ENCODE data around the gene PDE1C.

The PDE1C gene

DNA sequence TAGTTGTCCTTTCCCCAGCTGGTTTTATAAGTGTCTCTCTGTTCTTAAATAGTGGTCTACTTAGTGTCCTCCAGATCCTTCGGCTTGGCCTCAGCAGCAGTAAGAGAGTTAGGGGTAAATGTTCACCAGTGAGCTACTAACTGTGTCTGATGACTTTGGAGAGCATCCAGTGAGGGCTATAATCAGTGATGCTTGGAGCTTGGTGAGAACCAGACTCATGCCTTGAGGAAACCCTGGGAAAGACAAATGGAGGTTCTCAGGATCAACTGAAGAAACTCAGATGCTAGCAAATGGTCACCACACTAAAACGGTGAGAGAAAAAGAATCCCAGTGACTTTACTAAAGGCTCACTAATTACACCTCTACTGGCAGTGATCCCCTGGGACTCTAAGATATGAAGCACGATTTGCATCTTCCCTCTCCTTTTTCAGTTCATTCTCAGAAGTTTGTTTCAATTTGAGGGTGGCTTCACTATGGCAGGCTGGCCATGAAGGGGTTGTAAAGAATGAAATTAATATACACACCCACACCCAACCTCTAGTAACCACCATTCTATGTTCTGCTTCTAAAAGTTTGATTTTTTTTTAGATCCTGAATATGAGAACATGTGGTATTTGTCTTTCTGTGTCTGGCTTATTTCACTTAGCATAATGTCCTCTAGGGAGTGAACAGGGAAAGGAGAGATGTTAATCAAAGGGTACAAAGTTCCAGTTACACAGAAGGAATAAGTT, 177.9 kb downstream of the PDE1C start:
- no peak for DNase-seq (ENCODE audit: low read depth)

DNA sequence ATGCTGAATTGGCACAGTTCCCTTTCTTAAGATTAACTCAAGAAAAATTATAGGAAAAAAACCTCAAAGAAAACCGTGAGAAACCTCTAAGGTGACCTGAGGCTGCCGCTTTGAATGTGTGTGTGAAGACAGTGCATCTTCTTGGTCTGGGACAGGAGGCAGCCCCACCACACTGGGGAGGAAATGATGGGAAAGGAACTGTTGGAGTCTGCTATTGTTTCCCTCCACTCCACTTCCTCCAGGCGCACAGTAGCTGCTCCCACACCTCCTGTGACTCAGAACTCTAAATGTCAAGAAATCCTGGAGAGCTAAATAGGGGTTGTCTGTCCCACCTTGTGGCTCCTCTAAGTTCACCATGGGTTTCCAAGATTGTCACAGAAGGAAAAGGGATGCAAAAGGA, 179.4 kb downstream of the PDE1C start:
- DNase-seq (ENCODE audit: low read depth), result no peak

DNA sequence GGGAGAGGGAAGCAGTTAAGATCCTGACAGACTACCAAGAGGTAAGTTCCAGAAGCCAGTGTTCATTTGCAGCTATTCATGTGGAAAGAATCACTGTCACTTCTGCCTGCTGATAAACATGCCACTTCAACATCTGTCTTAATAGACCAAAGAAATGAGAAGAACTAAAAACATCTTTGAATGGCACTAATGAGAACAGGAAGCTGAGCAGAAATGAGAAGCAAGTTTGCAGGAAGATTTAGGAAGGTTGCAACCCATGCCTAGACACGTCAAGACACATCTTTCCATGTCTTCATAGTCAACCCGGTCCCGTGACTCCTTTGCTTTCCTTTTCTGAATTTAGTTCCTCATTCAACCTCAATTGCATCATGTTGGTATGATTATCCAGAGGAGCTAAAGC, 180.0 kb downstream of the PDE1C start:
- no peak for DNase-seq (ENCODE audit: low read depth)

DNA sequence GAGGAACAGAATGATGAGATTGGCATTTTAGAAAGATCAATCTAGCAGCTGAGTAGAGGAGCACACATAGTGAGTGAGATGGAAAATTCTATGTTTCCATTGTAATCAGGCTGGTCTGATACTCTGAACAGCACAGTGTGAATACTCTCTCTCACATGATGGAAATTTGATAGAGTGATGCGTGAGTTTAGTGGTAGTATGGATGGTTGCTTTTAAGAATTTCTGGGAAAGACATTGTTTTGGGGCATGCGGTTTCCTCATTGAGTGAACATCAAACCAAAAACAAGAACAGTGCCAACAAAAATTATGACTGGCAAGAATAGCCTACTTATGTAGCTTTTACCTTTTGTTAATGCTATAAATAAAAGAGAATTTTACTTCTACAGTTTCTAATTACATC, 183.2 kb downstream of the PDE1C start:
- DNase-seq (ENCODE audit: low read depth), result no peak

DNA sequence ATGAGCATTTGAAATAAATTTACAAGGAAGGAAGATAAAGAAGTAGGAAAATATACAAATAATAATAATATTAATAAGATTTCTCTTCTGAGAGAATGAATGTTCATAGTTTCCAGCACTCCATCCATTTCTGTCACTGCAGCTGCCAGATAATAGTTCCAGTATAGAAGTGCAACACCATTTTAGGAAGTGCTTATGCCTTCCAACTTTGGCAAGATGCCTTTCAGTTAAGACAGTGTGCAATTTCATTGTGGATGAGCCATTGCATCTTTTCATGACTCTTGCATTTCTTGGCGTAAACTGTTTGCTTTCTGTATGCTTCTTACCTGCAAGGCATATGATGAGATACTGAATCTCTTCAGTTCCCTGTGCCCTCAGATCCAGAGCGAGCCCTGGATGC, 185.0 kb downstream of the PDE1C start:
- no peak for DNase-seq (ENCODE audit: low read depth)

DNA sequence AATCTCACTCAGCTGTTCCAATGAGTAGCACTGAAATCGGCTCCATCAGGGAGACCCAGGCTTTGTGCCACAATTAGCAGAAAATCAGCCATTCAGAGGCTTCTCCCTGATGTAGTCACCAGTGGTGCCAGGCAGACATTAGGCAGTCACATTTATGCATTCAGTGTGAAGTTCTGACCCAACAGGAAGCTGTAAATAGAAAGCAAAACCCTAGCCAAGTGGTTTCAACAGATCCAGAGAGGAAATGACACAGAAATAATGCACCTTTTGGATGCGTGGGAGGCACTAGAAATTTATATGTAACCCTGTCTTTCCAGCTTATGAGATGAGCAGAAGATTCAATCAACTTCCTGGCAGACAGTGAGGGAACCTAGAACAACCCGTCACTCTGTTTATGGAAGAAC, 186.4 kb downstream of the PDE1C start:
- DNase-seq (ENCODE audit: low read depth), result no peak

DNA sequence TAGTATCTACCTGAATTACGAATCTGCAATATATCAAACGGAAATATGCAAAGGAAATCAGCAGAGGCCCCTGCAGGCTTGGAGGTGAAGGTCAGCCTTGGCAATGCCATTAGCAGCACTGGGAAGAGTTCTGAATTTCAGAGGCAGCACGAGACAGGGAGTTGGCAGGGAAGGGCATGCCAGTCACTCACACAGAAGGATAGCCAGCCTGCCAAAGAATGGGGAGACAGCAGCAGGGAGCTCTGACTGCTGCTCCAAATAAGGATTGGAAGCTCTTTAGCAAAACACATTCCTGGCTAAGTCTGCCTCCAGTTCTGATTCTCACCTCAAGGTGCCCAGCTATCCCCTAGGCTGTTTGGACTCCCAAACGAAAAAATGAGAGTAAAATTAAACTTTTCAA, 188.0 kb downstream of the PDE1C start:
- no peak for DNase-seq (ENCODE audit: low read depth)

DNA sequence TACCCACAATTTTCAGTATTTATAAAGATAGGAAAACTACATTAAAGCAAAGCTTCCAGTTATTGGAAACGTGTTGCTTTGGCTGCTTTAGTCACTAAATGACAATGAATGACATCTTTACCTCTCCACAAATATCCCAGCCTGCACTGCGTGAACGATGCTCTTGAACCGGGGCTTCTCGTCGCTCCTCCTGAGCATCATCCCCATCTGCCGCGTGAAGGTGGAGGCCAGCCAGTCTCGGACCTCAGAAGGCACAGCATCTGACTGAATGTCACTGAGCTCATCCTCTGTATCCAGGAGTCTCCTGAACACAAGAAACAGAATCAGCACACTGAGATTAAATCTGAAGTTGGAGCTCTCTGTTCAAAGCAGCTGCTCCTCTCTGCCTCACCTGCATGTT, 191.3 kb downstream of the PDE1C start:
- DNase-seq (ENCODE audit: low read depth), result no peak

DNA sequence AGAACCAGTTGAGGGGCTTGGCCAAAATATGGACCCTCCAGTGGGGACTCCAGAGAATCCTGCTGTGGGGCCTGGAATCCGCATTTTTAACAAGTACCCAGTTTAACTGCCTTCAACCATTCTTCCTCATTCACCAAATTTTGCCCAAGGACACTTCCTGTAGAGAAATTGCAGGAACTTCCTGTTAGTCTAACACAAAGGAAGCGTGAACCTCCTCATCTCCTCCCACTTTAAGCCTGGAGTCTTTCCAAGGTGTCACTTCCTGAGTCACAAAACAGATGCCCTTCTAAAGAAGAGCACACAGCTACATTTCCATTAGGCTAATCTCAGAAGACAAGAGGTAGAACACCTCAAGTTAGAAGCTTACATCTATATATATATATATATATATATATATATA, 194.8 kb downstream of the PDE1C start:
- no peak for DNase-seq (ENCODE audit: low read depth)

DNA sequence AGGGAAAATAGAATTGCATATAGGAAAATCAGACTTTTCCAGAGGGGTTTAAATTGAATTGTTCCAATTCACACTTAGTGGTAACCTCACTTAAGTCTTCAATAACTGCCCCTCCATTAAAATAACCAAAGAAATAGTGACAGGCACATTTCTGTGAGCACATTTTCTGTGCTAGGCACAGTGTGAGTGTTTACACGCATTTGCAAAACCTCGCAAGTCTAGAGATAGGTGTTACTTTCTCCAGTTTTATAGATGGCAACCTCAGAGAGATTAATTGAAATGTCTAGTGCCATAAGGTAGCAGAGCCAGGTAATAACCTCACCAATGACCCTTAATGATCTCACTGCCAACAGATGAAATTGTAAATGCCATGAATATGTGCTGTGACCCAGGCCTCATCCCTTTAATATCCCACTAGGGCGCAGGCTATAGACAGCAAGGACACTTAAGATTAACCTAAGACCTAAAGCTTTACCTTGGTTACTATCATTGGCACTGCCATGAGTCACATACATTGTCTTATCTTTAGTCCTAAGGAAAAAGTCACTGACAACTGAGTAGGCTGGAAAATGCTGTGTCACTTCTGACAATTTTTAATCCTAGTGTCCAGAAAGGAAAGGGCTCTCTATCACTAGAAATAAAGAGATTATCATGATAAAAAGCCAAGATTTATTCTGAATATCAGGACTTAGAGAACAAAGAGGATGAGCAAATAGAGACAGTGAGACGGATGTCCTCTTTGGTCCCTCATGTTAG, 195.4 kb downstream of the PDE1C start:
- no peak for DNase-seq (ENCODE audit: low read depth)

DNA sequence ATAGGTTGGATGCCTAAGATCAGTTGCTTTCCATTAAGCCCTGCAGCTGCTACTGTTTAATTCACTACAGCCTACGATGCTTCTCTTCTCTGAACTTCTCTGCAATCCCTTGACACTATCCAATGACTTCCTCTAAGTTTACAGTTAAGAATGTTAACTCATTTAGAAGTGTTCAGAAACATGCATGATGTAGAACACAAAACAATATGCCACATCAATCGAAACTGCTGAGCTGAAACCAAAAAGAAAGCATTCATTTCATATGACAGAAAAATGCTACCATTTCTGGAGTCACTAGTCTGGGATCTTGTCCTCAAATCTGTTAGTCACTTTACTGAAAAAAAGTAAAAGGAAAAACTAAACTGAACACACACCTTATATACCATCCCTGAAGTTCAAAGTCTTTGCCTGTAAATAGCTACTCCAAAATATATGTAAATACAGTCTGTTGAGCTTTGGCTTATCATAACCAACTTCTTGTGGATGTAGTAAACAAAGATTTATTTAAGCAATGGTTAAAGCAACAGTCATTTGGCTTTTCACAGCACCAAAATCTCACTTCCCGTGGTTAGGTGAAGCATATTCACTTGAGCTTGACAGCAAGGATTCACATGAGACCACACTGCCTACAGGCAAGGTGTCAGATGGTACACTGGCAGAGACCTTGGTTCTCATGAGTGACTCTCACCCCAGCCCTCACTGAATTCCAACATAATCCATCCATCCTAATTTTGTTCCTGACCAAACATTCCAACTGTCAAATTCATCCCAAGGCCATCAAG, 196.2 kb downstream of the PDE1C start:
- no peak for DNase-seq (ENCODE audit: low read depth)

DNA sequence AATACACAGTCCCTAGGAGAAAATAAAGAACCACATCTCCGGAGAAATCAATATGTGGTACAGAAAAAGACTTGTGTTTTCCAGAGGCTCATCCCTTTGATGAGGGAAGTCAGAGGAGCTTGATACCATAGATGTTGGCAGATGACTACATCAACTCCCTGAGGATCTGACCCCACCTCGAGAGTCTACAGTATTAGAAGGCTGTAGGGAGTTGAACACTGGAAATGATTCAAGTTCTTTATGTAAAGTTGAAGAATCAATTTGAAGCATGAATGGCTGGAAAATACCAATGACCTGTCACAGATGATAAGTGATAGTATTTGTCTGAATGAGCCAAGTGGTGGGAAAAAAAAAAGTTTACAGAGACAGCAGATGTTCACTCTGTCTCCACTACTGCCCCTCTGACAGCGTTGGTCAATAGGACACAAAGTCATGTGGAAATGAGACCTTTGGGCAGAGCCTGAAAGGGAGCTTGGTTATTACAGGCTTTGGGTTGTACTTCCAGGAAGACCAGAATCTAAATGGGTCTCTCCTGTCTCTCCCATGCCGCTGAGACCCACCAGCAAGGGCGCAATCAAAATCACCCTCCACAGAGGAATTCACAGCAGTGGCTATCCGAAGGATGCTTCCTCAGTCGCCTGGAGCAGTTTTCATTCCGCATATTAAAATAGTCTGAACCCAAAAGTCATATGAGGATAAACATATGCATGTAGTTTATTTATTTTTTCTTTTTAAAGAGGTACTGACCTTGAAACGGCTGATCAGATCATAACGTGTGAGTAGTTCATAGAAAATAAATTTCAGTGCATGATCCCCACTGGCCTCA, 197.4 kb downstream of the PDE1C start:
- no peak for DNase-seq (ENCODE audit: low read depth)

DNA sequence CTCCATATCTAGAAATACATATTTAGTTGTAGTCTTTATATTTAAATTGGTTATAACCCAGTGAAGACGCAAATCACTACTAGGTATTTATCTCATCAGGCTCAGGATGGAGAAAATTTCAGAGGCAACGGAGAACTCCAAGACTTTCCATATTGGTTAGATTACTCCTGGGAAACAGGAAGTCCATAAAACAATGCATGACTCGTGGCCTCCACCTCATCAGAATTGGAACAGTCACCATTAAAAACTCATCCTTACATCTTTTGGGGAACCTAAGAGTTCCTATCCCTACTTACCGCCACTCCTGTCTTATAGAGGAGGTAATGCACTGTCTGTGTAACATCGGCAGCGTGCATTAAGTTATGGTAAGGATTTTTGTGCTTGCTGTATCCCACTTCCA, 205.6 kb downstream of the PDE1C start:
- no peak for DNase-seq (ENCODE audit: low read depth)

DNA sequence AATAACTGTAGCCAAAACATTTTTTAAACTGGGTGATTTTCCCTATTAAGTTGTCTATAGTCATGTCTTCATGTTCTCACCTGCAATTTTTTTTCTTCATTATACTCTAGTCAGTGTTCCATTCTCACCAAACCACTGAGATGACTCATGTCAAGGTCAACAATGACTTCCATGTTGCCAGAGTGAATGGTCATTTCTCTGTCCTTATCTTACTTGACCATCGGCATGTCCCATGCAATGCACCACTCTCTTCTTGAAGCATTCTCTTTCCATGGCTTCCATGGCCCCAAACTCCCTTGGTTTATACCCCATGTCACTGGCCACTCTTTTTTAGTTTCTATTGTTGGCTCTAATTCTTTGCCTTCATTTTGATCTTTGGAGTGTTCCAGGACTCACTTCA, 209.3 kb downstream of the PDE1C start:
- DNase-seq (ENCODE audit: low read depth), result no peak

DNA sequence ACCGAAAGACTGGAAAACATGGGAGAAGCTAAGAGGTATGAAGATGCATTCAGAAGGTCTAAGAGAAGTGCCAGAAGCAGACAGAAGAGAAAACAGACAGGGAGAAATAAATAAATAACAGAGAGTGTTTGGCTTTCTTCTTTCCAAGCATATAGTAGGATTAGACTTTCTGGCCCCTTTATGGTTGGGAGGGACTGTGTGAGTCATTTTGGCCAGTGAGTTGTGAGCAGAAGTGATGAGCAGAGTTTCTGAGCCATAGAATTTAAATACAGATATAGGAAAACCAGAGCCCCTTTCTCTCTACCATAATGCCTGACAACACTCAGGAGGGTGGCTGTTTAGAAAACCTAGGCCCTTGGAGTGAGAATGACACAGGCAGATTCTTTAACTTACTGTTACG, 212.2 kb downstream of the PDE1C start:
- no peak for DNase-seq (ENCODE audit: low read depth)

DNA sequence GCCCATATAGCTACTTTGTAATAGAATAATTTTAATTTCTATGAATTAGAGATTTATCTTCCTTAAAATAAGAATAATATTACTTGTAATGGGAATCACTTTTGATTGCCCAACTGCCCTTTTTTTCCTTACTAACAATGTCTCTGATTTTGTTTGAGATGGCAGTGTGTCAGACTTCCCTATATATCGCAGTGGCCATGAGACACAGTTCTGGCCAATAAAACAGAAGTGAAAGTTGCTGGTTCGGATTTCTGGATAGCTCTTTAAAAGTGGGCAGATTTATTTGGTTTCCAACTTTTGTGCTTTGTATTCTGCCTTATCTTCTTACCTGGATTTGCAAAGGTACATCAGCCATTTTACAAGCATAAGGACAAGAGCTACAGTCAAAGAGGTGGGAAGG, 213.0 kb downstream of the PDE1C start:
- DNase-seq (ENCODE audit: low read depth), result no peak

DNA sequence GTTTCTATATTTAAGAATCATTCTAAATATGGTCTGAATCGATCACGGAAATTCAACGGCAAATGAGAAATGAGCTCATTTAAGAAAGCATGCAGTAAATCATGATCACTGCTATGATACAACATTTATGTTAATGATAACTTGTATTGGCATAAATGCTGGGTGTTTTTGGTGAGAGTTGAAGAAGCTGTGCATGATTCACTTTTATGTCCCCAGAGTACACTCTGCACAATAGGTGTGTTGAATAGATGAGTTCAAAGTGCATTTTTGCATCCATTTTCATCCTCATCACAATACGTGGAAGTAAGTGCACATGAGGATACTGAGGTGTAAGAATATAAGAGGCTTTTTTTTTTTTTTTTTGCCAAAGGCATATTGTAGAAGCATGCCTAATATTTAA, 213.9 kb downstream of the PDE1C start:
- DNase-seq (ENCODE audit: low read depth), result no peak

DNA sequence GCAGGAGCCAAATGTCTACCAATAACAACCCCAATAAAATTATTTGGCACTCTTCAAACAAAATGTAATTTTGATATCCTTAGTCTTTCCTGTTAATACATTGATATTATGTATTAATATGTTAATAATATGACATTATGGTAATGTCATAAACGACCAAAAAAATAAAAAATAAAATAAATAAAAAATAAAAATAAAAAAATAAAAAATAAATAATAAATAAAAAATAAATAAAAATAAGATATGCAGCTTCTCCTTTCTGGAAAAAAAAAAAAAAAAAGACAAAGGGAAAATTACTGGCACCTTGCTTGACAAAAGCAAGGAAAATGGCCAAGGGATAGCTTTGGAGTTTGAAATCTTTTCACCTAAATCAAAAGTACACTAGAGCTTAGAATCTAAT, 214.7 kb downstream of the PDE1C start:
- DNase-seq (ENCODE audit: low read depth), result no peak

DNA sequence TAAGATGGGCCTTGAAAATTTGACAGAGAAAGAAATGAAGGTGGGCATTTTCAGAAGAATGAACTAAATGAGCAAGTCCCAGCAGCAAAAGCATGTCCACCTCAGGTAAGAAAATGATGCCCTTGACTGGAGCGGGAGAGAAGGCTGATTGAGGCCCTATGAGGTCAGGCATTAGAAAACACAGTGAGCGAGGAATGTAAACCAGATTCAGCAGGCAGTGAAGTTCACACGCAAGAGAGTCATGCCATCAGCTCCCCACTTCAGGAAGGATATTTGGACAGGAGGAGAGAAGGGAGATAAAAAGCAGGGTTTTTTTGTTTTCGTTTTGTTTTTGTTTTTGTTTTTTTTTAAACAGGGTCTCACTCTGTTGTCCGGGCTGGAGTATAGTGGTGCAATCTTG, 216.8 kb downstream of the PDE1C start:
- DNase-seq (ENCODE audit: low read depth), result no peak

DNA sequence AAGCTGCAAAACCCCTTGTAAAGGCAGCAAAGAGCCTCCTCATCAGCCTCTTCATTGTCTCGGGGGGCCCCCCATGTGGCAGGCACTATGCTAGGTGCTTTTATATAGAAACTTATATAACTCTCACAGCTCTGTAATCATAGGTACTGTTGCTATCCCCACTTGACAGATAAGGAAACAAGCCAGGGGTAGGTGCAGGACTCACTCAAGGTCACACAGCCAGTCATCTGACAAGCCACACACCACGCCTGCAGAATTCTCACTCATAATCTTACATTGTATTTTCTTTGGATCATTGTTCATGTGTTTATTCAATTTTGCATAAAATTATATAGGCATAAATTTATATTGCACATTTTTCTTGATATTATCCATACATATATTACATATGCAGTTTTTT, 217.7 kb downstream of the PDE1C start:
- no peak for DNase-seq (ENCODE audit: low read depth)

DNA sequence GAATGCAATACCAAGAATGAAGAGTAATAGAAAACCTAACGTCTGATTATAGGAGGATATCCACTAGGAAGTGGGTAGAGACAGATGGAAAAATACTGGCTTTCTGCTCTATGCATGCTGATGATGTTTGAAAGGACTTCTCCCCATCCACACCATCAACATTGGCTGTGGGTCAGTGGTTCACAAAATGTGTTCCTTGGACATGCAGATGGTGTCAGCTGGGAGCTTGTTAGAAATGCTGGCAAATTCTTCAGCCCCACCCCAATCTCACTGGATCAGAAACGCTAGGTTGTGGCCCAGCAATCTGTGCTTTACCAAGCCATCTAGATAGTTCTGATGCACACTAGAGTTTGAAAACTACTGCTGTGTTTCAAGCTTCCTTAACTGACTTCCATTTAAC, 219.1 kb downstream of the PDE1C start:
- DNase-seq (ENCODE audit: low read depth), result no peak

DNA sequence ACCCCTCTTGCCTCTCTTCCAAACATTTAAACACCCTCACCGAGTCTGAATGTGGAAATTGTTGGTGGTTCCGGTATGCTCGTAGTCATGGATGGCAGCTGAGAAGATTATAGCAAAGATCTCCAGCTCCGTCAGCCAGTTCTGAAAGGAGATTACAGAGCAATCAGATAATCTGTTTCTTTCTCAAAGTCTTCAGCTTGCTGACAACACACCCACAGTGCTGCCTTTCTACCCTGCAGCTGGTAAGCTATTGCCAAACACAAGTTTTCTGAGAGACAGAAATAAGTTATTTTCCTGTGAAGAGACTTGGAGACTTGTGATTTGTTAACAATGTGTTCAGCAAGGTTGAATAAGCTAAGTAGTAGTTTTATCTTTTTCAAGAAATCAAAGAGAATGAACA, 219.6 kb downstream of the PDE1C start:
- no peak for DNase-seq (ENCODE audit: low read depth)

Measured in stimulated activated CD8-positive, alpha-beta memory T cell treated with anti-CD3 and anti-CD28 coated beads, Interleukin-7, amount 100 ng/mL, for 24 hours (primary cell).